ENCODE measurements around the gene FAM237A.

- TF ChIP-seq CTCF (conservative IDR thresholded peaks at IDR 0.05; ENCODE audit: low read depth, low read length) = no peak
- no peak for TF ChIP-seq EZH2 (IDR thresholded peaks at IDR 0.05; ENCODE audit: borderline replicate concordance, low read depth, low read length, poor library complexity, severe bottlenecking)
Measured at GRCh38 chr2:206639636-206640035, 2.7 kb upstream of the FAM237A start.
